Muscle of back (tissue), 11 donors: Measurements from ENCODE around the gene SCRN1. TPM values are rescaled to one million over a fixed set of nuclear protein-coding genes. Genes with fewer than 3 reads are reported as not detected.

Source experiments
- DNase-seq, 3 donors: peaks; one replicate each; pipeline versions ENCODE4 v3.0.0 to v3.0.0-alpha.2; 2013
- polyA plus RNA-seq, 10 donors: library from polyadenylated mRNA; unstranded; fragments of 120-200 nt; gene quantifications; one replicate each; pipeline ENCODE4 v1.2.1, GENCODE V29; 2013; ENCODE audit not compliant: insufficient read length in 10 of 10

SCRN1 gene
- polyA plus RNA-seq, 10 donors = 30.2 to 45.0 (median 36.2) TPM

DNA sequence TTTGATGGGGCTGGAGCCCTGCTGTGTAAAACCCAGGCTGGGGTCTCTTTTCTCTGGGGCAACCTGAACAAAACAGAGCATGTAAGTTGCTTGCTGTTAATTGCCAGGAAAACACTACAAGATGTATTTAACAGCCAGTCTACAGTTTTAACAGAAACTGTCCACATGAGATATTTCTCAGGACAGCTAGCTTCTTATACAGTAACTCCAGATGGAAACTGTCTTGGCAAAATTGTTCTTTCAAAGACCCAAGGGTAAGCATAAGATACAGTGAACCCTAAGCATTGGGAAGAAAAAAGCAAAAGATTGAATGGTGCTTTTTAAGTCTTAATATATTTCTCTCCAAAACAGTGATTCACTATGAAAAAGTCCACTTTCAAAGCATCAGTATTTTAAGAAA is 28.9 kb upstream of the SCRN1 start:
- DNase-seq = no peak

- no peak for DNase-seq
Observed at GRCh38 chr7:30012757-30013156, 23.2 kb upstream of the SCRN1 start.

GRCh38 chr7:30010021-30010420 is 20.4 kb upstream of the SCRN1 start:
- DNase-seq = no peak

GRCh38 chr7:30005464-30005863 is 15.9 kb upstream of the SCRN1 start:
- DNase-seq = no peak

DNA sequence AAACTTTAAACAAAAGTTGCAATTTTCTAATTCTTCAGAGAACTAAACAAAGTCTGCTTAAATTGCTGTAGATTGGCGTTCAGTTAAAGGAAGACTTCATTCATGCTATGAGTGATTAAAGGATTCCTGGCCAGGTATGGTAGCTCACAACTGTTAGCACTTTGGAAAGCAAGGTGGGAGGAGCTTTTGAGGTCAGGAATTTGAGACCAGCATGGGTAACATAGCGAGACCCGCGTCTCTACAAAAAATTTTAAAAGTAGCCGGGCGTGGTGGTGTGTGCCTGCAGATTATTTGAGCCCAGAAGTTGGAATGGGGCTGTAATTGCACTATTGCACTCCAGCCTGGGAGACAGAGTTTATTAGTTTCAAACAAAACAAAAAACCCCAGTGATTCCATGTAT is 13.5 kb upstream of the SCRN1 start:
- no peak for DNase-seq

DNA sequence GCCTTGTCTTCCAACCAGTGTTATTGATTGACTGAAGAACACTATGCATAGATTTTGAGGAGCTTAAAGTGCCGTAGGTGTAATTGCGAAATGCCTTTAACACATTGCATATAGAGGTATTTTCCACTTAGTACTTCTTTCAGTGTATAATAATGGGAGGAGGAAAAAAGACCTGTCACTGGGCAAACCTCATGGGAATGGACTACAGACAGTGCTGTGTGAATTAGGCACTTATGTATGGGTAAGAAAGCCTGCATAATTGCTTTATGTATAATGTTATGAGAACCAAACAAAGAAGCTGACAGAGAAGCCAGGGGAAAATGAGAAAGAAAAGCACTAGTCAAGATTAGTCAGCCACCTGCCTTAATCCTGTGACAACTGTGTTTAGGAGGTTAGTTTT is 12.4 kb upstream of the SCRN1 start:
- DNase-seq = no peak

DNA sequence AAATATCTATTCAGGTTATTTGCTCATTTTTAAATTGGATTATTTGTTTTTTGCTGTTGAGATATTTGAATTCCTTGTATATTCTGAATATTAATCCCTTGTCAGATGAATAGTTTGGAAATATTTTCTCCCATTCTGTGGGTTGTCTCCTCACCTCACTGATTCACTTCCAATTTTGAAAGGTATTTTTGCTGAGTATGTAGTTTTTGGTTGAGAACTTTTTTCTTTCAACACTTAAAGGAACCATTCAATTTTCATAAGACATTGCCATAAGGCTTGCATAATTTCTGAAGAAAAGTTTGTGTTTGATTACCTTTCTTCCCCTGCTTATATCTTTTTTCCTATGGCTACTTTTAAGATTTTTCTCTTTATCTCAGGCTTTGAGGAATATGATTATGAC is 8.9 kb upstream of the SCRN1 start:
- DNase-seq = no peak

- DNase-seq = no peak
Observed at GRCh38 chr7:29996321-29996720, 6.7 kb upstream of the SCRN1 start.

- no peak for DNase-seq
Observed at GRCh38 chr7:29995652-29996051, 6.1 kb upstream of the SCRN1 start.

GRCh38 chr7:29993140-29993539 is 3.5 kb upstream of the SCRN1 start:
- no peak for DNase-seq

GRCh38 chr7:29991937-29992336 is 2.3 kb upstream of the SCRN1 start:
- no peak for DNase-seq

GRCh38 chr7:29990931-29991330 is 1.3 kb upstream of the SCRN1 start:
- DNase-seq = no peak

- peak; percentile 58 to 86 (median 65) for DNase-seq
Observed at GRCh38 chr7:29988424-29989256, 961 bp downstream of the SCRN1 start.

DNA sequence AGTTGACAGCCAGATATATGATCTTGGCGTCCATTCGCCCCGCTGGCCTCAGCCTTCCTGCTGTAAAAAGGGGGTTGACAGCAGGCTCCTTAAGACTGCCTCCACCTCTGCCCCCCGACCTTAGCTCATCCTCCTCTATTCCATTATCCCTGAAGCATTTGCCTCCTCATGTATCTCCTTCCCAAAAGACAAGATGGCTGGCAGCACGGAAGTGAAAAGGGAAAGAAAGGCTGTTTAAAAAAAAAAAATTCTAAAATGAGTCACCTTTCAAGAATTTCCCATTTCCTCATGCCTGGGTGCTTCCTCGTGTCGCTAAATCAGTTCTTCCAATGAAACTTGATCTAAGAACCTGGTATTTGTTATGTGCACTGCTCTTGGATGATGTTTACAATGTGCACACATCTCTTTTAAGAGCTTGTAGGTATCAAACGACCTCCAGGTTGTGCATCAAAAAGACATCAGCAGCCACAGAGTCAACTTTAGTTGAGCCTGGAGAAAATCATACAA is 1.7 kb downstream of the SCRN1 start:
- DNase-seq = peak in 2 of 3 donors; percentile 71 to 76

DNA sequence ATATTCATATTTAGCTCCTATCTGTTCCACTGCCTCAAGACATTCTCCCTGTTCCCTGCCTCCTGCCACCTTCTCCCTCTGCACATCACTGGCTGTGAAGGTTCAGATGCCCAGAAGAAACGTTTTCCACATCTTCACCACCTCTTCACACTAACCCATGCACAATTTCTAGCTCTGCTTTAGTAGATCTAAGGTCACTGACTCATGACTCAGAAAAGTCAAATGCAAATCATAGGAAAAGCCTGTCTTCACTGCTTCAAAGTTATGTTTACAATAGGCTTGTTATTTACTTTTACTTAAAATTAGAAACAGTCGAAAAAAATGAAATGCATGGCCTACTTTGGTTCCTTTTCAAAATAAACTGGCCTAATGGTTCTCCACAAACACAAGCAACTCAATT is 2.5 kb downstream of the SCRN1 start:
- DNase-seq = no peak

DNA sequence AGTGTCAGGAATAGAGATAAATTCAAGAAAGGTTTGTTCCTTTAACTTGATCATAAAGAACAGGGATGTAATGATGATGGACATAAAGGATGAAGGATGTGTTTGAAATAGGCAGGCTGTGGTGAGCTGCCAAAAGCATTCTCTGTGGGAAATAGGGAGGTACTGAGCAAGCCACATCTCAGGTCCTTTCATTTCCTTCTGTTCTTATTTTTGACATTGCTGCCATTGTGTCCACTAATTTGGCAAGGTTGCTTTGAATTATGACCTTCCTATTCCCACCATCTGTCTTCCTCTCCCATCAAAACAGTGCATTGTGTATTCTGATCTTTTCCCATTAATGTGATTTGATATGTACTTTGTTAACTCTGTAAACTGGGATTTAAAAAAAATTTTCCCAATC is 9.4 kb downstream of the SCRN1 start:
- DNase-seq = no peak

DNA sequence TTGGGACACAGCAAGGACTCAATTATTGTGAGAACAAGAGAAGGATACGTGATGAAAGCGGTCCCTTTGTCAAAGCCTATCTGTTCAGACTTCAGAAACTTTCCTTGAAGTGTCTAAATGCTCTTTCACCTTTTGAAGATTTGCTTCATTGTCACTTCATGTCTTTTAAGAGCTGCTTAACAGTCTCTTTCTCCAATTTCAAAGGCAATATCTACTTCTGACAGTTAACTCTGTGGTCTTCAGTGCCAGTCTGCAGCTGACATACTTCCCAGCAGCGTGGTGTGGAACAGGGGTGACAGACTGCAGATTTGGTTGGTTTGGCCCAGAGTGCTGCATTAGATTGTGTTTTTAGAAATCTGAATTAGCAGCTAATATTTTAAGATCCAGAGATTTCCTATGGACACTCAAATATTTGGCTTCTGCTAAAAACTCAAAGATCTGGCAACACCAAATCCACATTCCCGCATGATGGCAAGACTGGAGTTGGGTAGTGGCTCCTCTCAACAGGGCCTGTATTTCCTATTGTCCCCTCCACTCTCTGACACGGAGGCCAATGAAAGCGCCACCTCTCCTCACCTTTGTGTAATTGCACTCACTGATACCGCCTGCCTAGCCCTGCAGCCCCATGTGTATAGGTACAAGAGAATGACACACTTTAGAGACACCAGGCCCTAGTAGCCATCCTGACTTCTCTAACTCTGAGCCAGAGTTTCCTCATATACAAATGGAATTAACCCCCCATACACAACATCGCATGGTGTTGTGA is 11.5 kb downstream of the SCRN1 start:
- no peak for DNase-seq

DNA sequence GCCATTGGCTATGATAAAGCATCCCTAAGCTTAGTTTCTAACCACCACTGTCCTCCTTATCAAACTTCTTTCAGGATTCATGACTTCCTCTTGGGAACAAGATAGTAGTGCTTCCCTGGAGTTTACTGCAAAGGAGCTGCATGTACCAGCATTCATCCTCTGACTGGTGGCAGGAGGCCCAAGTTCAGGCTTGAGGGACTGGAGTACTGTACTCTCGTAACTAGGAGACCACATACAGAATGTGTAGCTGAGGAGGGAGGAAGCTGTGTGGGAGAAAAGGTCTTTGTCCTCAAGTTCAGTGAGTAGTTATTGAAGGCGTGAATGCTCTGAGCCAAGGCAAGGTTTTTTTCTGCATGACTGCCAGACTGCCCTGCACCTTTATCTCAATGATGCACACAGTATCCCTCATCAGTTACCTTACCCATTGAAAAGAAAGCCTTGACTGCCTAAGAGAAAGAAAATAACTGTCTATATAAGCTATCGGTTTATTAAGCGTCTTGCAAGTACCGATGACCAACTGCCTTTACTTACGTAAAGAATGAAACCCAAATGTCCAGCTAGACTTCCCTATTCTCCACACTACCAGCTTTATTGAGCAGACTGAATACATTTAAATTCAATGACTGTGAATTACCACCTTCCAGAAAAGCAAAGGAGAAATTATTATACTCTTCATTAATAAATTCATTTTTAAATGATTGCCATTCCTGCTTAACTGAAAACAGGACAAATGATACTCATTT is 12.8 kb downstream of the SCRN1 start:
- DNase-seq = peak in 2 of 3 donors; percentile 44 to 82

GRCh38 chr7:29976266-29976665 is 13.3 kb downstream of the SCRN1 start:
- peak in 2 of 3 donors; percentile 23 to 72 for DNase-seq

- DNase-seq = no peak
Observed at GRCh38 chr7:29975561-29975960, 14.0 kb downstream of the SCRN1 start.

GRCh38 chr7:29974286-29974685 is 15.3 kb downstream of the SCRN1 start:
- DNase-seq = no peak

- DNase-seq = no peak
Observed at GRCh38 chr7:29972315-29972669, 17.3 kb downstream of the SCRN1 start.
